ENCODE measurements around the gene VPS13D. TPM values are rescaled to one million over a fixed set of nuclear protein-coding genes. Genes with fewer than 3 reads are reported as not detected.
"Not testable (repeated sequence)": the region's sequence is repeated elsewhere in the genome, so short reads cannot be mapped to it uniquely, and the experiment has no call there.

The VPS13D gene
- total and polyA plus RNA-seq, 10 donors = 10.1 to 108 (median 86.3) TPM

GRCh38 chr1:12383786-12384185 is 154.0 kb downstream of the VPS13D start:
- H3K27me3 ChIP-seq (replicated peaks in 1 of 7) = no peaks in the 10 kb centered on the region
- peaks cover 4 to 28% (median 22%) of the 10 kb centered on the region in 8 donors for H3K9me3 ChIP-seq
- peaks cover 5 to 99% (median 77%) of the 10 kb centered on the region in 6 donors for H3K36me3 ChIP-seq
- peaks cover 0 to 29% (median 16%) of the 10 kb centered on the region in 6 donors for H3K4me1 ChIP-seq
- no peak for TF ChIP-seq CTCF (IDR thresholded peaks at IDR 0.05 in 8 of 11, conservative IDR thresholded peaks at IDR 0.05 in 3 of 11)
- TF ChIP-seq POLR2A (IDR thresholded peaks at IDR 0.05) = no peak
- TF ChIP-seq POLR2AphosphoS5 (IDR thresholded peaks at IDR 0.05) = no peak
- no peak for DNase-seq
- H3K27ac ChIP-seq = peak overlapping the region in 2 of 8 donors; percentile 14 to 50
- H3K4me3 ChIP-seq = no peak overlapping the region
- intact Hi-C loops (cut with DNase I; ENCODE audit: low total_unique reads) = loop anchor here (10.0 kb wide), 1 partner anchor 109 kb away; no protein-coding TSS in a partner anchor
- WGBS, 5 donors = 87 to 95% (median 92%) methylated on average over 1 of the region's 1 CpG

- peak overlapping the region in 2 of 8 donors; percentile 14 to 67 for H3K27ac ChIP-seq
- WGBS, 5 donors = 68 to 79% (median 74%) methylated on average over 8 of the region's 8 CpGs
- TF ChIP-seq POLR2A (IDR thresholded peaks at IDR 0.05) (no peak), CTCF (IDR thresholded peaks at IDR 0.05 in 8 of 11, conservative IDR thresholded peaks at IDR 0.05 in 3 of 11) (no peak), POLR2AphosphoS5 (IDR thresholded peaks at IDR 0.05) (no peak)
- H3K27me3 ChIP-seq (replicated peaks in 1 of 7) = no peaks in the 10 kb centered on the region
- no peak for DNase-seq
- intact Hi-C loops (cut with DNase I; ENCODE audit: low total_unique reads) = loop anchor here (10.0 kb wide), 1 partner anchor 110 kb away; no protein-coding TSS in a partner anchor
- H3K36me3 ChIP-seq = peaks cover 5 to 99% (median 74%) of the 10 kb centered on the region in 6 donors
- peaks cover 0 to 29% (median 16%) of the 10 kb centered on the region in 6 donors for H3K4me1 ChIP-seq
- H3K9me3 ChIP-seq = peaks cover 4 to 31% (median 22%) of the 10 kb centered on the region in 8 donors
- H3K4me3 ChIP-seq = no peak overlapping the region
These were observed 155.1 kb downstream of the VPS13D start for GRCh38 chr1:12384836-12385456.

GRCh38 chr1:12386130-12386529 is 156.3 kb downstream of the VPS13D start:
- no peak overlapping the region for H3K4me3 ChIP-seq
- intact Hi-C loops (cut with DNase I; ENCODE audit: low total_unique reads) = loop anchor here (10.0 kb wide), 1 partner anchor 111 kb away; no protein-coding TSS in a partner anchor
- H3K27me3 ChIP-seq (replicated peaks in 1 of 7) = no peaks in the 10 kb centered on the region
- WGBS, 5 donors = 91 to 95% (median 92%) methylated on average over 1 of the region's 1 CpG
- DNase-seq = no peak
- TF ChIP-seq POLR2A (IDR thresholded peaks at IDR 0.05) (no peak), POLR2AphosphoS5 (IDR thresholded peaks at IDR 0.05) (no peak), CTCF (IDR thresholded peaks at IDR 0.05 in 8 of 11, conservative IDR thresholded peaks at IDR 0.05 in 3 of 11) (no peak)
- peak overlapping the region in 3 of 8 donors; percentile 13 to 67 (median 42) for H3K27ac ChIP-seq
- H3K9me3 ChIP-seq = peaks cover 4 to 31% (median 22%) of the 10 kb centered on the region in 8 donors
- peaks cover 5 to 99% (median 69%) of the 10 kb centered on the region in 6 donors for H3K36me3 ChIP-seq
- H3K4me1 ChIP-seq = peaks cover 0 to 28% (median 16%) of the 10 kb centered on the region in 6 donors

- peaks cover 5 to 100% (median 68%) of the 10 kb centered on the region in 6 donors for H3K36me3 ChIP-seq
- H3K4me3 ChIP-seq = no peak overlapping the region
- peaks cover 4 to 31% (median 22%) of the 10 kb centered on the region in 8 donors for H3K9me3 ChIP-seq
- no peak for DNase-seq
- H3K4me1 ChIP-seq = peaks cover 0 to 20% (median 16%) of the 10 kb centered on the region in 6 donors
- intact Hi-C loops (cut with DNase I; ENCODE audit: low total_unique reads) = loop anchor here (10.0 kb wide), 1 partner anchor 113 kb away; no protein-coding TSS in a partner anchor
- no peaks in the 10 kb centered on the region for H3K27me3 ChIP-seq (replicated peaks in 1 of 7)
- no peak for TF ChIP-seq POLR2A (IDR thresholded peaks at IDR 0.05)
- TF ChIP-seq POLR2AphosphoS5 (IDR thresholded peaks at IDR 0.05) = no peak
- no peak for TF ChIP-seq CTCF (IDR thresholded peaks at IDR 0.05 in 8 of 11, conservative IDR thresholded peaks at IDR 0.05 in 3 of 11)
- H3K27ac ChIP-seq = no peak overlapping the region
These were observed 157.8 kb downstream of the VPS13D start for GRCh38 chr1:12387641-12388040.

GRCh38 chr1:12390296-12390695 is 160.5 kb downstream of the VPS13D start:
- Histone ChIP-seq H3K36me3 (peaks cover 5 to 100% (median 54%) of the 10 kb centered on the region in 6 donors), H3K9me3 (peaks cover 4 to 31% (median 22%) of the 10 kb centered on the region in 8 donors)
- intact Hi-C loops (cut with DNase I; ENCODE audit: low total_unique reads); DNase-seq; H3K27me3 ChIP-seq (replicated peaks in 1 of 7); H3K4me1 ChIP-seq; H3K27ac ChIP-seq; H3K4me3 ChIP-seq: not testable (repeated sequence)
- 88 to 100% (median 97%) methylated on average over 4 of the region's 4 CpGs for WGBS, 5 donors
